SU-DHL-6 (cell line): Measurements from ENCODE around the gene BLOC1S6.

ENCODE experiments used
- H2AFZ ChIP-seq: fragments of 200-600 bp; sonication (generic); 2 replicates; pipeline ENCODE4 v1.6.1; 2014; ENCODE audit warnings: low read depth, mild to moderate bottlenecking, moderate library complexity, mixed read lengths, antibody characterized with exemption, low read length; ENCODE audit not compliant: severe bottlenecking
- H3F3A ChIP-seq: fragments of 200-600 bp; shearing (Covaris generic); 2 replicates; pipeline ENCODE4 v1.6.0; 2016; ENCODE audit warnings: antibody characterized with exemption, mild to moderate bottlenecking; ENCODE audit not compliant: insufficient read depth
- H3K27ac ChIP-seq: fragments of 200-600 bp; sonication (generic); 2 replicates; pipeline ENCODE4 v1.5.1; 2016; ENCODE audit warnings: low read depth, mild to moderate bottlenecking, low read length, moderate library complexity, mixed read lengths
- H3K27me3 ChIP-seq: fragments of 200-600 bp; sonication (generic), shearing (Covaris generic); 2 replicates; pipeline ENCODE4 v1.6.0; 2014; ENCODE audit warnings: mild to moderate bottlenecking, low read length
- H3K36me3 ChIP-seq: fragments of 200-600 bp; sonication (generic); 2 replicates; pipeline ENCODE4 v1.6.1; 2014; ENCODE audit warnings: mild to moderate bottlenecking, low read length, mixed read lengths
- H3K4me2 ChIP-seq: fragments of 300-600, 200-600 bp; shearing (Covaris generic), sonication (generic); 2 replicates; pipeline ENCODE4 v1.6.0; 2014; ENCODE audit warnings: low read length, low read depth, mild to moderate bottlenecking; ENCODE audit not compliant: poor library complexity, severe bottlenecking
- H3K4me3 ChIP-seq: fragments of 200-600 bp; sonication (generic); 2 replicates; pipeline ENCODE4 v1.5.1; 2014; ENCODE audit warnings: antibody characterized with exemption, low read length, mild to moderate bottlenecking, mixed read lengths; ENCODE audit not compliant: insufficient read depth, poor library complexity, severe bottlenecking
- H3K79me2 ChIP-seq: fragments of 200-600 bp; sonication (generic); 2 replicates; pipeline ENCODE4 v1.6.1; 2014; ENCODE audit warnings: mild to moderate bottlenecking, low read length, moderate library complexity; ENCODE audit not compliant: insufficient read depth
- H3K9ac ChIP-seq: fragments of 200-600 bp; sonication (generic); 2 replicates; pipeline ENCODE4 v1.7.0; 2014; ENCODE audit warnings: mild to moderate bottlenecking, low read length
- H3K9me2 ChIP-seq: fragments of 200-600 bp; sonication (generic); replicated peaks from 2 replicates; pipeline ENCODE4 v1.6.1; 2014; ENCODE audit warnings: low read length; ENCODE audit not compliant: insufficient read depth
- H3K9me3 ChIP-seq: fragments of 200-600 bp; sonication (generic); 2 replicates; pipeline ENCODE4 v1.6.1; 2014; ENCODE audit warnings: low read length, mixed read lengths; ENCODE audit not compliant: insufficient read depth
- H4K20me1 ChIP-seq: fragments of 200-600 bp; sonication (generic); 2 replicates; pipeline ENCODE4 v1.6.1; 2014; ENCODE audit warnings: low read depth, mild to moderate bottlenecking, antibody characterized with exemption, low read length, moderate library complexity, mixed read lengths
- EZH2phosphoT487 ChIP-seq: fragments of 200-600 bp; sonication (generic), shearing (Covaris generic); conservative IDR thresholded peaks from 2 replicates; pipeline ENCODE4 v1.6.1; 2018; ENCODE audit warnings: mild to moderate bottlenecking, antibody characterized with exemption, low read length, moderate library complexity, mixed read lengths
- TF ChIP-seq, protein P1 (sequence below): fragments of 200-600 bp; sonication (generic); IDR thresholded peaks from one replicate; pipeline ENCODE4 v1.5.1; 2017; ENCODE audit warnings: antibody characterized with exemption, mild to moderate bottlenecking, low read length, moderate library complexity; ENCODE audit not compliant: insufficient read depth, poor library complexity, severe bottlenecking

Gene BLOC1S6

GRCh38 chr15:45594319-45594718 is 7.1 kb downstream of the BLOC1S6 start:
- Histone ChIP-seq H3K4me2 (no peak overlapping the region), H3K27me3 (no peaks in the 10 kb centered on the region), H4K20me1 (no peaks in the 10 kb centered on the region), H3K4me3 (no peak overlapping the region), H3K27ac (peak overlapping the region; percentile 51; the same call in 1 of the 2 replicates), H3K9me3 (peaks cover 5% of the 10 kb centered on the region; the same call in 1 of the 2 replicates), H3K36me3 (peaks cover 46% of the 10 kb centered on the region), H3K9me2 (no peaks in the 10 kb centered on the region), H3K79me2 (peaks cover 79% of the 10 kb centered on the region), H2AFZ (no peak overlapping the region), H3F3A (peaks cover 7% of the 10 kb centered on the region; the same call in 1 of the 2 replicates), H3K9ac (no peak overlapping the region)
- TF ChIP-seq, protein P1, sequence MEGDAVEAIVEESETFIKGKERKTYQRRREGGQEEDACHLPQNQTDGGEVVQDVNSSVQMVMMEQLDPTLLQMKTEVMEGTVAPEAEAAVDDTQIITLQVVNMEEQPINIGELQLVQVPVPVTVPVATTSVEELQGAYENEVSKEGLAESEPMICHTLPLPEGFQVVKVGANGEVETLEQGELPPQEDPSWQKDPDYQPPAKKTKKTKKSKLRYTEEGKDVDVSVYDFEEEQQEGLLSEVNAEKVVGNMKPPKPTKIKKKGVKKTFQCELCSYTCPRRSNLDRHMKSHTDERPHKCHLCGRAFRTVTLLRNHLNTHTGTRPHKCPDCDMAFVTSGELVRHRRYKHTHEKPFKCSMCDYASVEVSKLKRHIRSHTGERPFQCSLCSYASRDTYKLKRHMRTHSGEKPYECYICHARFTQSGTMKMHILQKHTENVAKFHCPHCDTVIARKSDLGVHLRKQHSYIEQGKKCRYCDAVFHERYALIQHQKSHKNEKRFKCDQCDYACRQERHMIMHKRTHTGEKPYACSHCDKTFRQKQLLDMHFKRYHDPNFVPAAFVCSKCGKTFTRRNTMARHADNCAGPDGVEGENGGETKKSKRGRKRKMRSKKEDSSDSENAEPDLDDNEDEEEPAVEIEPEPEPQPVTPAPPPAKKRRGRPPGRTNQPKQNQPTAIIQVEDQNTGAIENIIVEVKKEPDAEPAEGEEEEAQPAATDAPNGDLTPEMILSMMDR: no peak
- no peak for TF ChIP-seq EZH2phosphoT487

GRCh38 chr15:45594835-45595530 is 7.8 kb downstream of the BLOC1S6 start:
- Histone ChIP-seq H3K27me3 (no peaks in the 10 kb centered on the region), H3K4me3 (no peak overlapping the region), H3K27ac (no peak overlapping the region), H3K79me2 (peaks cover 73% of the 10 kb centered on the region), H3K9me3 (peaks cover 5% of the 10 kb centered on the region; the same call in 1 of the 2 replicates), H3K9ac (no peak overlapping the region), H4K20me1 (no peaks in the 10 kb centered on the region), H3F3A (peaks cover 7% of the 10 kb centered on the region; the same call in 1 of the 2 replicates), H3K36me3 (peaks cover 46% of the 10 kb centered on the region), H3K4me2 (no peak overlapping the region), H3K9me2 (no peaks in the 10 kb centered on the region), H2AFZ (no peak overlapping the region)
- TF ChIP-seq, protein P1: no peak
- TF ChIP-seq EZH2phosphoT487: no peak

DNA sequence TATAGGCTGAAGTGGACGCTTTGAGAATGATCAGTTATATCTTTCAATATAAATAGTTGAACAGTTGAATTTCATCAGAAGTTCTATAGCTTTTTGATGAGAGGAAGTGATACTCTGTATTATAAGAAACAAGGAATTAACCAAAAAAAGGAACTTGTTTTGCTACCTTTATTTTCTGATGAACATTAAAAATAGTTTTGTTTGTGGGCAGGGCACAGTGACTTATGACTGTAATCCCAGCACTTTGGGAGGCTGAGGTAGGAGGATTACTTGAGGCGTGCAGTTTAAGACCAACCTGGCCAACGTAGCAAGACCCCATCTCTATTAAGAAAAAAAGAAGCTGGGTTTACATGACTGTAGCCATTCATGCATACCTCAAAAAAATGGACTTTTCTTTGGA is 16.7 kb downstream of the BLOC1S6 start:
- Histone ChIP-seq H3K4me3 (no peak overlapping the region), H3K9me3 (no peaks in the 10 kb centered on the region), H3K79me2 (peaks cover 25% of the 10 kb centered on the region), H2AFZ (no peak overlapping the region), H3K27me3 (no peaks in the 10 kb centered on the region), H3K9me2 (no peaks in the 10 kb centered on the region), H3F3A (peaks cover 53% of the 10 kb centered on the region), H3K9ac (no peak overlapping the region), H4K20me1 (no peaks in the 10 kb centered on the region), H3K36me3 (peaks cover 41% of the 10 kb centered on the region), H3K4me2 (peak overlapping the region; percentile 35), H3K27ac (peak overlapping the region; percentile 68)
- TF ChIP-seq EZH2phosphoT487: no peak
- TF ChIP-seq, protein P1: no peak
